Left ventricle myocardium inferior (tissue), 1 donor: ENCODE data around the gene RAN. TPM values are rescaled to one million over a fixed set of nuclear protein-coding genes. Genes with fewer than 3 reads are reported as not detected.
"Not testable (repeated sequence)": the region's sequence is repeated elsewhere in the genome, so short reads cannot be mapped to it uniquely, and the experiment has no call there.

Experiments used
- DNase-seq: peaks from one replicate; pipeline ENCODE4 v3.0.0-alpha.2; 2020
- H3K27ac ChIP-seq: fragments of 200-600 bp; replicated peaks from 2 replicates; pipeline ENCODE4 v1.8.0; 2021
- H3K27me3 ChIP-seq: fragments of 200-600 bp; 2 replicates; pipeline ENCODE4 v1.8.0; 2021; ENCODE audit warnings: low read depth
- H3K36me3 ChIP-seq: fragments of 200-600 bp; 2 replicates; pipeline ENCODE4 v1.8.0; 2021
- H3K4me1 ChIP-seq: fragments of 200-600 bp; 2 replicates; pipeline ENCODE4 v1.8.0; 2021
- H3K4me3 ChIP-seq: fragments of 200-600 bp; 2 replicates; pipeline ENCODE4 v1.8.0; 2021; ENCODE audit warnings: mild to moderate bottlenecking, moderate library complexity
- H3K9me3 ChIP-seq: fragments of 200-600 bp; replicated peaks from 2 replicates; pipeline ENCODE4 v1.8.0; 2021
- intact Hi-C: fragments of 100-400 bp; cut with micrococcal nuclease; formaldehyde crosslinking; loops from one replicate; pipeline ENCODE4 v1.11.0; 2022
- total RNA-seq: library from RNA; stranded (reverse); fragmentation: NEBNext Ultra II Directional; extraction: Animal tissue kit (Norgen Biotek cat#: 25700); gene quantifications from one replicate; pipeline ENCODE4 v1.2.1, GENCODE V29; 2021
- TF ChIP-seq, protein P1 (sequence below): fragments of 200-600 bp; IDR thresholded peaks from 2 replicates; pipeline ENCODE4 v1.8.0; 2021; ENCODE audit warnings: antibody characterized with exemption, mild to moderate bottlenecking, borderline replicate concordance
- donor health status: DM: no; HTN: yes; CAD: no; lungs with severe emphysema.

The RAN gene
- total RNA-seq, 1 donor from 2014 or later = 246 TPM

DNA sequence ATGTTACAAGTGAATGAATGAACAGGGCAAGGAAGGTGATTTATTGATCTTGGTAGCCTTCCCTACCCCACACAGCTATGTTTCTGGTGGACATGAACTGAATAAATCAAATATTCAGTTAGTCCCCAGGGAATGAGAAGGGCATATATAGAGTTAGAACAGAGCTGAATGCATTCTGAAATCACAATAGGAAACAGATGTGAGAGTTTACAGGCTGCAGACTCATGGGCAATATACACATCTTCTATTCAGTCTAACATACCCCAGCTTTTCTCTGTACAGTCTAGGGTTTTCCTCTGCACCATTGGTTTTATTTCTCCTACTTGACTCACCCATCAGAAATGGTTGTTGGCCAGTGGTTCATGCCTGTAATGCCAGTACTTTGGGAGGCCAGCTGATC, 25.5 kb upstream of the RAN start:
- no peak overlapping the region for H3K27ac ChIP-seq
- no peak overlapping the region for H3K4me3 ChIP-seq
- H3K36me3 ChIP-seq = no peaks in the 10 kb centered on the region
- no peak for DNase-seq
- H3K9me3 ChIP-seq = peaks cover 8% of the 10 kb centered on the region
- H3K27me3 ChIP-seq = no peaks in the 10 kb centered on the region
- intact Hi-C loops = no loop called here
- H3K4me1 ChIP-seq = no peaks in the 10 kb centered on the region
- TF ChIP-seq, protein P1, sequence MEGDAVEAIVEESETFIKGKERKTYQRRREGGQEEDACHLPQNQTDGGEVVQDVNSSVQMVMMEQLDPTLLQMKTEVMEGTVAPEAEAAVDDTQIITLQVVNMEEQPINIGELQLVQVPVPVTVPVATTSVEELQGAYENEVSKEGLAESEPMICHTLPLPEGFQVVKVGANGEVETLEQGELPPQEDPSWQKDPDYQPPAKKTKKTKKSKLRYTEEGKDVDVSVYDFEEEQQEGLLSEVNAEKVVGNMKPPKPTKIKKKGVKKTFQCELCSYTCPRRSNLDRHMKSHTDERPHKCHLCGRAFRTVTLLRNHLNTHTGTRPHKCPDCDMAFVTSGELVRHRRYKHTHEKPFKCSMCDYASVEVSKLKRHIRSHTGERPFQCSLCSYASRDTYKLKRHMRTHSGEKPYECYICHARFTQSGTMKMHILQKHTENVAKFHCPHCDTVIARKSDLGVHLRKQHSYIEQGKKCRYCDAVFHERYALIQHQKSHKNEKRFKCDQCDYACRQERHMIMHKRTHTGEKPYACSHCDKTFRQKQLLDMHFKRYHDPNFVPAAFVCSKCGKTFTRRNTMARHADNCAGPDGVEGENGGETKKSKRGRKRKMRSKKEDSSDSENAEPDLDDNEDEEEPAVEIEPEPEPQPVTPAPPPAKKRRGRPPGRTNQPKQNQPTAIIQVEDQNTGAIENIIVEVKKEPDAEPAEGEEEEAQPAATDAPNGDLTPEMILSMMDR = no peak

DNA sequence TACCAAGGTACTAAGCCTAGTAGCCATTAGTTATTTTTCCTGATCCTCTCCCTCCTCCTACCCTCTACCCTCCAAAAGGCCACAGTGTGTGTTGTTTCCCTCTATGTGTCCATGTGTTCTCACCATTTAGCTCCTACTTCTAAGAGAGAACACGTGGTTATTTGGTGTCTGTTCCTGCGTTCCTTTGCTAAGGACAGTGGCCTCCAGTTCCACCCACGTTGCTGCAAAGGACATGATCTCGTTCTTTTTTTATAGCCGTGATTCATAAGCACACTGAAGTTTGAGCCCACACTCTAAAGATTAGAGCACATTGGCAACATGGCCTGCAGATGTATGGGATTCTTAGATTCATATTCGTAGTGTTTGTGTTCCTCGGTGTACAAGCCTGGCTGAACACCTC, 24.8 kb upstream of the RAN start:
- H3K27ac ChIP-seq = no peak overlapping the region
- no peak overlapping the region for H3K4me3 ChIP-seq
- intact Hi-C loops = no loop called here
- H3K9me3 ChIP-seq = peaks cover 8% of the 10 kb centered on the region
- TF ChIP-seq, protein P1 = no peak
- no peaks in the 10 kb centered on the region for H3K27me3 ChIP-seq
- H3K4me1 ChIP-seq = no peaks in the 10 kb centered on the region
- no peaks in the 10 kb centered on the region for H3K36me3 ChIP-seq
- no peak for DNase-seq

DNA sequence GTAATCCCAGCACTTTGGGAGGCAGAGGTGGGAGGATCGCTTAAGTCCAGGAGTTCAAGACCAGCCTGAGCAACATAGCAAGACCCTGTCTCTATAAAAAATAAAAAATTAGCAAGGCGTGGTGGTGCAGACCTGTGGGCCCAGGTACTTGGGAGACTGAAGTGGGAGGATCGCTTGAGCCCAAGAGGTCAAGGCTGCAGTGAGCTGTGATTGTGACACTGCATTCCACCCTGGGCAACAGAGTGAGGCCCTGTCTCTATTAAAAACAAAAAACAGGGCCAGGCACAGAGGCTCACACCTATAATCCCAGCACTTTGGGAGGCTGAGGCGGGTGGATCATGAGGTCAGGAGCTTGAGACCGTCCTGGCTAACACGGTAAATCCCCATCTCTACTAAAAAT, 23.8 kb upstream of the RAN start:
- H3K4me3 ChIP-seq, H3K36me3 ChIP-seq, H3K4me1 ChIP-seq, DNase-seq, H3K9me3 ChIP-seq, intact Hi-C loops, H3K27me3 ChIP-seq, H3K27ac ChIP-seq: not testable (repeated sequence)

DNA sequence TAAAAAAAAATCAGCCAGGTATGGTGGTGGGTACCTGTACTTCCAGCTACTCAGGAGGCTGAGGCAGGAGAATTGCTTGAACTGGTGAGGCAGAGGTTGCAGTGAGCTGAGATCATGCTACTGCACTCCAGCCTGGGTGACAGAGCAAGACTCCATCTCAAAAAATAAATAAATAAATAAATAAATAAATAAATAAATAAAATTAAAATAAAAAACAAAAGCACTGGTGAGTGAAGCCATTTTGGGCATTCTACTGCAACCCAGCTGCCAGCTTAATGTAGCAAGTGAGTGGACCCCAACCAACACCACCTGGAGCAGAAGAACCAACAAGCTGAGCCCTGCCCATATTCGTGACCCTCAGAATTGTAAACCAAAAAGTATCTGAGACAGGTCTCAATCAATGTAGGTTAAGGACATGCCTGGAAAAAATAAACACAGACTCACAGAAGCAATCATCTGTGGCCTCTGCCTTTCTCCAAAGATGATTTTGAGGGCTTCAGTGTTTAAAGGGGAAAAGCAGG, 23.0 kb upstream of the RAN start:
- H3K4me1 ChIP-seq, H3K36me3 ChIP-seq, H3K4me3 ChIP-seq, DNase-seq, H3K27me3 ChIP-seq, intact Hi-C loops, H3K9me3 ChIP-seq, H3K27ac ChIP-seq: not testable (repeated sequence)

DNA sequence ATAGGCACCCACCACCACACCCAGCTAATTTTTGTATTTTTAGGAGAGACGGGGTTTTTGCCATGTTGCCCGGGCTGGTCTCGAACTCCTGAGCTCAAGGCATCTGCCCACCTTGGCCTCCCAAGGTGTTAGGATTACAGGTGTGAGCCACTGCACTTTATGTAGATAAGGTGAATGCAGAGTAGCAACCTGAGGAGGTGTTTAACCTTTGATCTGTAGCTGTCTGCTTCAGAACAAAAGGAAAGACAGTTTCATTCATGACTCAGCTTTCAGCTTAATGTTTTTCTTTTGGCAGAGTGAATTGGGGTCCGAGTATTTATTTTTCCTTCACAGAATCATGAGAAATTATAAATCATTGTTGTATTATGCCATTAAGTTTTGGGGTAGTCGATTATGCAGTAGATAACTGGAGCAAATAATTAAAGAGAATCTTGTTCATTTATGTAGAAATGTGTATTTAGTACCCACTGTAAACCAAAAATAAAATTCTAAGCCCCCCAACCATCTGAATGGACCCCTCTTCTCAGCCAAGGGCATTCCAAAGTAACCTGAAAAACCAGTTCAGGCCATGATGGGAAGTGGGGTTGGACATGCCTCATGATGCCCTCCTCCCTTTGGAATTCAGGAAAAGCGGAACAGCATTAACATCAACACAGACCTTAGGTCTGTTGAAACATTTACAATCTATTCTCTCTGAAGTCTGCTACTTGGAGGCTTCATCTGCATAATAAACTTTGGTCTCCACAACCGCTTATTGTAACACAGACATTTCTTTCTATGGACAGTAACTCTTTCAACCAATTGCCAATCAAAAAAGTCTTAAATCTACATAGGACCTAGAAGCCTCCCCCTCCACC, 22.1 kb upstream of the RAN start:
- intact Hi-C loops = no loop called here
- Histone ChIP-seq H3K27me3 (peaks cover 9% of the 10 kb centered on the region), H3K9me3 (peaks cover 8% of the 10 kb centered on the region), H3K27ac (no peak overlapping the region), H3K4me1 (no peaks in the 10 kb centered on the region), H3K4me3 (no peak overlapping the region), H3K36me3 (no peaks in the 10 kb centered on the region)
- no peak for DNase-seq
- TF ChIP-seq, protein P1 = no peak

DNA sequence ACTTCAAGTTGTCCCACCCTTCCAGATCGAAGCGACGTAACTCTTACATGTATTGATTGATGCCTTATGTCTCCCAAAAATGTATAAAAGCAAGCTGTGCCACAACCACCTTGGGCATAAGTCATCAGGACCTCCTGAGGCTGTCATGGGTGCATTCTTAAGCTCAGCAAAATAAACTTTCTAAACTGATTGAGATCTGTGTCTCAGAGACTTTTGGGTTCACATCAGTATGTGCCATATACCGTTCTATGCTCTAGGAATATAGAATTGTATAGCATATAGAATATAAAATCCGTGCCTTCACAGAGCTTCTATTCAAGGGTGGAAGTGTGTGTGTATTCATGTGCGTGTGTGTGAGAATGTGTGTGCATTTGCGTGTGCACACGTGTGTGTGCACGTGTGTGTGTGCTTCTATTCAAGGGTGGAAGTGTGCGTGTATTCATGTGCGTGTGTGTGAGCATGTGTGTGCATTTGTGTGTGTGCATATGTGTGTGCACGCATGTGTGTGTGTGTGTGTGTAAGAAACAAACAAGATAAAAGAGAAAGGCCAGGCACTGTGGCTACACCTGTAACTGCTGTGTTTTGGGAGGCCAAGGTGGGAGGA, 21.3 kb upstream of the RAN start:
- DNase-seq = no peak
- Histone ChIP-seq H3K27ac (no peak overlapping the region), H3K36me3 (no peaks in the 10 kb centered on the region), H3K27me3 (peaks cover 16% of the 10 kb centered on the region), H3K4me3 (no peak overlapping the region), H3K9me3 (peaks cover 8% of the 10 kb centered on the region), H3K4me1 (no peaks in the 10 kb centered on the region)
- intact Hi-C loops = no loop called here
- TF ChIP-seq, protein P1 = no peak
